ENCODE results near the gene ZC3H15.
A peak's percentile ranks its signal among the peaks of the same experiment; 100 is the strongest.
"Not testable (repeated sequence)": the region's sequence is repeated elsewhere in the genome, so short reads cannot be mapped to it uniquely, and the experiment has no call there.

The ZC3H15 gene

GRCh38 chr2:186496401-186496800, 10.3 kb downstream of the ZC3H15 start:
- DNase-seq = no peak

- no peak for DNase-seq
Measured at GRCh38 chr2:186497928-186498327, 11.9 kb downstream of the ZC3H15 start.

- DNase-seq = no peak
Measured at GRCh38 chr2:186498834-186499233, 12.8 kb downstream of the ZC3H15 start.

GRCh38 chr2:186503827-186504606, 18.0 kb downstream of the ZC3H15 start:
- DNase-seq = peak in 1 of 2 donors; percentile 56

GRCh38 chr2:186508263-186508662, 22.2 kb downstream of the ZC3H15 start:
- DNase-seq = no peak

GRCh38 chr2:186515376-186515775, 29.3 kb downstream of the ZC3H15 start:
- no peak for DNase-seq

- DNase-seq = no peak
Measured at GRCh38 chr2:186516396-186516795, 30.3 kb downstream of the ZC3H15 start.

- DNase-seq = no peak
Measured at GRCh38 chr2:186517090-186517489, 31.0 kb downstream of the ZC3H15 start.

GRCh38 chr2:186518291-186518690, 32.2 kb downstream of the ZC3H15 start:
- DNase-seq = no peak

- DNase-seq = no peak
Measured at GRCh38 chr2:186518945-186519344, 32.9 kb downstream of the ZC3H15 start.

GRCh38 chr2:186521570-186522153, 35.6 kb downstream of the ZC3H15 start:
- not testable (repeated sequence) for DNase-seq

GRCh38 chr2:186522450-186522849, 36.4 kb downstream of the ZC3H15 start:
- no peak for DNase-seq

GRCh38 chr2:186523791-186524190, 37.7 kb downstream of the ZC3H15 start:
- DNase-seq = no peak

GRCh38 chr2:186526281-186526680, 40.2 kb downstream of the ZC3H15 start:
- no peak for DNase-seq

GRCh38 chr2:186530314-186530713, 44.3 kb downstream of the ZC3H15 start:
- DNase-seq = no peak

GRCh38 chr2:186531257-186531775, 45.3 kb downstream of the ZC3H15 start:
- DNase-seq = no peak

- DNase-seq = no peak
Measured at GRCh38 chr2:186532891-186533290, 46.8 kb downstream of the ZC3H15 start.

GRCh38 chr2:186533717-186534116, 47.7 kb downstream of the ZC3H15 start:
- peak in 1 of 2 donors; percentile 60 for DNase-seq

GRCh38 chr2:186534406-186534805, 48.3 kb downstream of the ZC3H15 start:
- DNase-seq = no peak

- no peak for DNase-seq
Measured at GRCh38 chr2:186535861-186536260, 49.8 kb downstream of the ZC3H15 start.

GRCh38 chr2:186537019-186537418, 51.0 kb downstream of the ZC3H15 start:
- no peak for DNase-seq

- DNase-seq = no peak
Measured at GRCh38 chr2:186540941-186541340, 54.9 kb downstream of the ZC3H15 start.

GRCh38 chr2:186542002-186542401, 55.9 kb downstream of the ZC3H15 start:
- DNase-seq = no peak

GRCh38 chr2:186543561-186544131, 57.6 kb downstream of the ZC3H15 start:
- no peak for DNase-seq

Measured in hippocampal formation (tissue), 2 donors.